ENCODE data around the gene JSRP1. TPM values are rescaled to one million over a fixed set of nuclear protein-coding genes. Genes with fewer than 3 reads are reported as not detected.
A peak's percentile ranks its signal among the peaks of the same experiment; 100 is the strongest.

JSRP1 gene
- total RNA-seq, 4 donors from 2014 or later = 1.5 TPM; not detected in 3

- WGBS, 2 donors = 13 to 62% methylated on average over 4 to 16 of the region's 43 CpGs
- no peak for TF ChIP-seq POLR2A (IDR thresholded peaks at IDR 0.05)
- no peak for TF ChIP-seq CTCF (IDR thresholded peaks at IDR 0.05)
- DNase-seq = no peak
- intact Hi-C loops (cut with DNase I) = no loop called here
- H3K9me3 ChIP-seq = no peaks in the 10 kb centered on the region
- peak overlapping the region in 1 of 4 donors; percentile 51 for H3K4me3 ChIP-seq
- no peak overlapping the region for H3K27ac ChIP-seq
- peaks cover 23 to 65% (median 29%) of the 10 kb centered on the region in 4 donors for H3K27me3 ChIP-seq
- H3K4me1 ChIP-seq = peaks cover 27 to 60% (median 43%) of the 10 kb centered on the region in 3 donors
- peaks cover 24 to 44% (median 39%) of the 10 kb centered on the region in 3 donors for H3K36me3 ChIP-seq
Observed at GRCh38 chr19:2249880-2250765, 6.1 kb downstream of the JSRP1 start.

- H3K9me3 ChIP-seq = no peaks in the 10 kb centered on the region
- peaks cover 23 to 60% (median 29%) of the 10 kb centered on the region in 4 donors for H3K27me3 ChIP-seq
- H3K36me3 ChIP-seq = peaks cover 32 to 53% (median 45%) of the 10 kb centered on the region in 3 donors
- H3K4me1 ChIP-seq = peaks cover 27 to 60% (median 43%) of the 10 kb centered on the region in 3 donors
- intact Hi-C loops (cut with DNase I) = no loop called here
- H3K4me3 ChIP-seq = no peak within 1 kb of the TSS
- WGBS, 2 donors = 61 to 70% methylated on average over 3 to 4 of the region's 27 CpGs
- H3K27ac ChIP-seq = no peak within 1 kb of the TSS
- TF ChIP-seq POLR2A (IDR thresholded peaks at IDR 0.05) (no peak), CTCF (IDR thresholded peaks at IDR 0.05) (no peak)
- DNase-seq = no peak
Observed at GRCh38 chr19:2249010-2249866, 7.0 kb downstream of the JSRP1 start, which contains the start of gene AMH. Gene AMH, plus strand, starts transcription at chr19:2249323. Its CDS starts 10 bp downstream, at chr19:2249333.

- peaks cover 25 to 53% (median 38%) of the 10 kb centered on the region in 3 donors for H3K4me1 ChIP-seq
Observed at GRCh38 chr19:2248136-2249009, 7.8 kb downstream of the JSRP1 start.

GRCh38 chr19:2247433-2248101, 8.7 kb downstream of the JSRP1 start:
- WGBS, 2 donors = 80% methylated on average over 10 of the region's 28 CpGs; no CpG with 5 or more reads in 1 of the 2 donors

More at GRCh38 chr19:2248136-2249009, 7.8 kb downstream of the JSRP1 start:
- Histone ChIP-seq H3K9me3 (no peaks in the 10 kb centered on the region), H3K36me3 (peaks cover 41 to 61% (median 54%) of the 10 kb centered on the region in 3 donors), H3K27ac (no peak overlapping the region), H3K4me3 (no peak overlapping the region), H3K27me3 (peaks cover 23 to 52% (median 24%) of the 10 kb centered on the region in 4 donors)
- intact Hi-C loops (cut with DNase I) = no loop called here
- 93% methylated on average over 2 of the region's 21 CpGs; no CpG with 5 or more reads in 1 of the 2 donors for WGBS, 2 donors
- DNase-seq = no peak
- TF ChIP-seq POLR2A (IDR thresholded peaks at IDR 0.05) = no peak

GRCh38 chr19:2246801-2247361, 9.3 kb downstream of the JSRP1 start:
- peaks cover 10 to 37% (median 13%) of the 10 kb centered on the region in 4 donors for H3K27me3 ChIP-seq
- H3K4me1 ChIP-seq = peaks cover 18 to 53% (median 31%) of the 10 kb centered on the region in 3 donors
- 87% methylated on average over 11 of the region's 26 CpGs; no CpG with 5 or more reads in 1 of the 2 donors for WGBS, 2 donors
- no peak for DNase-seq
- no peak overlapping the region for H3K4me3 ChIP-seq
- H3K27ac ChIP-seq = no peak overlapping the region
- intact Hi-C loops (cut with DNase I) = no loop called here
- H3K9me3 ChIP-seq = no peaks in the 10 kb centered on the region
- TF ChIP-seq CTCF (IDR thresholded peaks at IDR 0.05) (no peak), POLR2A (IDR thresholded peaks at IDR 0.05) (no peak)
- peaks cover 43 to 73% (median 55%) of the 10 kb centered on the region in 3 donors for H3K36me3 ChIP-seq

More at GRCh38 chr19:2247433-2248101, 8.7 kb downstream of the JSRP1 start:
- DNase-seq = no peak
- Histone ChIP-seq H3K4me1 (peaks cover 19 to 53% (median 32%) of the 10 kb centered on the region in 3 donors), H3K4me3 (no peak overlapping the region), H3K9me3 (no peaks in the 10 kb centered on the region), H3K27ac (no peak overlapping the region), H3K36me3 (peaks cover 43 to 69% (median 55%) of the 10 kb centered on the region in 3 donors), H3K27me3 (peaks cover 17 to 44% (median 18%) of the 10 kb centered on the region in 4 donors)
- TF ChIP-seq POLR2A (IDR thresholded peaks at IDR 0.05) = no peak
- intact Hi-C loops (cut with DNase I) = no loop called here

Data from esophagus squamous epithelium (tissue), 5 donors.